Kidney glomerular epithelial cell (primary cell): ENCODE results near the gene RTN4.
A peak's percentile ranks its signal among the peaks of the same experiment; 100 is the strongest.
"Not testable (repeated sequence)": the region's sequence is repeated elsewhere in the genome, so short reads cannot be mapped to it uniquely, and the experiment has no call there.

Source experiments
- DNase-seq: peaks from one replicate; lab custom pipeline; 2025; lab: John Stamatoyannopoulos, UW

Gene RTN4

GRCh38 chr2:55073000-55073983 lies 23.0 kb upstream of the RTN4 start:
- DNase-seq: no peak

DNA sequence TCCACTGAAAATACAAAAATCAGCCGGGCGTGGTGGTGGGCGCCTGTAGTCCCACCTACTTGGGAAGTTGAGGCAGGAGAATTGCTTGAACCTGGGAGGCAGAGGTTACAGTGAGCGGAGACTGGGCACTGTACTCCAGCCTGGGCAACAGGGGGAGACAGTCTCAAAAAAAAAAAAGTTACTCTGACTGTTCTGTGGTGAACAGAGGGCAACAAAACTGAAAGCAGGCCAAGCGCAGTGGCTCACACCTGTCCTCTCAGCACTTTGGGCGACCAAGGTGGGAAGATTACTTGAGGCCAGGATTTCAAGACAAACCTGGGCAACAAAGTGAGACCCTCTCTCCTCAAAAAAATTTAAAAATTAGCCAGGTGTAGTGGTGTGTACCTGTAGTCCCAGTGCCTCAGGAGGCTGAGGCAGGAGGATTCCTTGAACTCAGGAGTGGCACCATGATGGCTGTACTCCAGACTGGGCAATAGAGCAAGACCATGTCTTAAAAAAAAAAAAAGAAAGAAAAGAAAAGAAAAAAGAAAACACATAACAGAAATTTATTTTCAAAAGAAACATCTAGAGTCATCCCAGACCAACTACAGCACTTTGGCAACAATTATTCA lies 13.6 kb upstream of the RTN4 start:
- DNase-seq: no peak

DNA sequence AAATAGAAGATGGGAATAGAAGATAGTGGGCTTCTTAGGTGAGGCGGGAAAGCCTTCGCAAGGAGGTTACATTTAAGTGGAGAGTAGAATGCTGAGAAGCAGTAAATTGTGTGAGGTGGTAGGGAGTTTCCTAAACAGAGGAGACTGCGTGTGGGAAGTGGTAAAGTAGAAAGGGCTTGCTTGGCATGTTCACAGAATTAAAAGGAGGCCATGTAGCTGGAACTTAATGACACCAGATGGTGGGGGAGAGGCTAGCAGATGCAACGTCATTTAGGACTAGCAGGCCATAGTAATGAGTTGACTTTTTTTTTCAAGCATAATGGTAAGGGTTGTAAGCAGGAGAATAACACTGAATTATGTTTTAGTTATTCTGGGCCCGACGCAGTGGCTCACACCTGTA lies 13.0 kb upstream of the RTN4 start:
- DNase-seq: no peak

- DNase-seq: no peak
Measured at GRCh38 chr2:55062754-55063153, 12.5 kb upstream of the RTN4 start.

GRCh38 chr2:55061523-55062344 lies 11.5 kb upstream of the RTN4 start:
- DNase-seq: no peak

- DNase-seq: no peak
Measured at GRCh38 chr2:55059793-55060192, 9.5 kb upstream of the RTN4 start.

DNA sequence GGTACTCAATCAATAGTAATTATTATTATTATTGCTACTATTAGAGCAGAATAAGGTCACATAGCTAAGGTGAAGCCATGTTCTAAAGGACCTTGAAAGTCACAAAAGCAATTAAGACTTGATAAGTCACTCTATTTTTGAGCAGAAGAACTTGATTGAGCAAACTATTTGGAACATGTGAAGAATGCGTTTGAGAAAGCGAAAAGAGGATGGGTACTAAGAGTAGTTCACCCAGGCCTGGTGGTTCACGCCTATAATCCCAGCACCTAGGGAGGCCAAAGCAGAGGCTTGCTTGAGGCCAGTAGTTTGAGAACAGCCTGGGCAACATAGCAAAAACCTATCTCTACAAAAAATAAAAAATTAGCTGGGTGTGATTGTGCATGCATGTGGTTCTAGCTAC lies 7.2 kb upstream of the RTN4 start:
- no peak for DNase-seq

- DNase-seq: no peak
Measured at GRCh38 chr2:55056024-55056521, 5.8 kb upstream of the RTN4 start.

DNA sequence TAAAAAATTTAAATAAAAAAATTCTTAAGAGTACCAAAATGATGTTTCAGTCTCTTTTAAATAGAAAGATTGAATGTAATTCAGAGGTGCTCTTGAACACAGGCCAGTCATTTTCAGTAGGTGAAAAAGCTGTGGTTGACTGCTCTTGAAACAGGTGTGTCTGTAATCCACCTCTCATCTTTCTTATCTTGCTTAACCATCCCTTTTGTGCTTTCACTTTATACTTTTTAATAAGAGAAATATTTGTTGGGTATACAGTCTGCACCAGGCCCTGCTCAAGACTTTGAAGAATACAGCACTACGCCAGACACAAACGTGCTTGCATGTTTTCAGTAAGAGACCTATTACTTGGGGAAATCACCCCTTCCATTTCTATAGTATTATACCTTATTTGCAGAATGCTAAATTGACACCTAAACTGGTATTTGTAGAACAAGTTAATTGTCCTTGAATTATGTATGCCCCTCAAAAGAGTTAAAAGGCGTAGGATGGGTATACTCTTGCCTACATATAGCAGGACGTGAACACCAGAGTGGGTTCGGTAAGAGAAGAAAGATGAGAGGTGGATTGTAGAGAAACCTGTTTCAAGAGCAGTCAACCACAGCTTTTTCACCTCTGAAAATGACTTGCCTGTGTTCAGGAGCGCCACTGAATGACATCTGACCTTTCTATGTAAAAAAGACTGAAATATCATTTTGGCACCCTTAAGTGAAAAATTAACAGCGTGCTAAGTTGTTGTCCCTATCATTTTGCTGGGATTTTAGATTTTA lies 4.0 kb upstream of the RTN4 start:
- no peak for DNase-seq

- not testable (repeated sequence) for DNase-seq
Measured at GRCh38 chr2:55053225-55053624, 3.0 kb upstream of the RTN4 start.

- no peak for DNase-seq
Measured at GRCh38 chr2:55052129-55053061, 2.1 kb upstream of the RTN4 start.

GRCh38 chr2:55051026-55051866 lies 995 bp upstream of the RTN4 start:
- DNase-seq: peak; percentile 99

- no peak for DNase-seq
Measured at GRCh38 chr2:55049821-55050099, 491 bp downstream of the RTN4 start.

DNA sequence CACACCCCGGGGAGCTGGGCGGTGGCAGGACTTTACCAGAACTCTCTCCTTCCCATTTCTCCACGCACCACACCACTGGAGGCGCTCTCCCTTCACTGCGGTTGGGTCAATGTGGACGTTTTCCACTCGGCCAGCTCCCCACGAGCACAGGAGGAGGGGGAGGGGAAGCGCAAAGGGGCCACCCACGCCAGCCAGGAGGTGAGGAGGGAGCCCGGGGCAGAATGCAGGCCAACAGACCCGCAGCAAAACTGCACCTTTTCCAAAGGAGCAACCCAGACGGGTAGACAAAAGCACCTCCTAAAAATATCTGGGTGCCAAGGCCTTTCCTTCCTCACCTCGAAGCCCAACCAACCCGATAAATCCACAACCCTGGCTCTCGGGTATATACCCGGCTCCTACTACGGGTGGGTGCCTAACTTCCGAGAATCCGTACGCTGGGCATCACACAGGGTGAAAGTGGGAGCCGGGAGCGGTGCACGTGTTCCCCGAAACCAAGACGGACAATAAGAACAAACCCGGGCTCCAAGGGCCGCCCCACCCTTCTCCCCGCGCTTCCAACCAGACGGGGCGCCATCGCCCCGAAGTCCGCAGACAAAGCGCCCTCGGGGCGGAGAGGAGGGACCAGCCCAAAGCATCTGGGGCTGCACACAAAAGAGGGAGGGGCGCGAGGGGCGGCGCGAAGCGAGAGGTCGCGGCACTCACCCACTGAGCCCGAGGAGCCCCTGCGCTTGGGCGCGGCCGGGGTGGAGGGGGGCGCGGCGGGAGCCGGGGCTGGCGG lies 1.0 kb downstream of the RTN4 start:
- peak; percentile 81 for DNase-seq

GRCh38 chr2:55048508-55049042 lies 1.7 kb downstream of the RTN4 start:
- no peak for DNase-seq

DNA sequence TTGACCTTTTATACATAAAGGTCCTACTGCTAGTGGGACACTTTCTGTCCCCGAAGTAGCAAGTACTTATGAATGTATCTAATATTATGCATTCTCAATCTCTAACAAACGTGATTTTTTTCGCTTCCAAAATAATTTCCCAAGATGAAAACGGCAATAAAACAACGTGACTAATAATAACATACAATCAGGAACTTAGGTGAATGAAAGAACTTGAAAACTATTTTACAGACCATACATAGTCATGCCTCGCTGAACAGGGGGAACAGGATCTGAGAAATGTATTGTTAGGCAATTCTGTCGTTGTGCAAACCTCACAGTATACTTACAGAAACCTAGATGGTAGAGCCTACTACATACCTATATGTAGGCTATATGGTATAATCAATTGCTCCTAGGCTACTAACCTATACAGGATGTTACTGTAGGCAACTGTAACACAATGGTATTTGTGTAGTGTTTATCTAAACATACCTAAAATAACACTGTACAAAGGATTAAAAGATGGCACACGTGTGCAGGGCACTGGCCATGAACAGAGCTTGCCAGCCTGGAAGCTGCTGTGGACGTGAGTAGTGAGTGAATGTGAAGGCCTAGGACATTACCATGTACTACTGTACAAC lies 2.5 kb downstream of the RTN4 start:
- DNase-seq: peak; percentile 57

DNA sequence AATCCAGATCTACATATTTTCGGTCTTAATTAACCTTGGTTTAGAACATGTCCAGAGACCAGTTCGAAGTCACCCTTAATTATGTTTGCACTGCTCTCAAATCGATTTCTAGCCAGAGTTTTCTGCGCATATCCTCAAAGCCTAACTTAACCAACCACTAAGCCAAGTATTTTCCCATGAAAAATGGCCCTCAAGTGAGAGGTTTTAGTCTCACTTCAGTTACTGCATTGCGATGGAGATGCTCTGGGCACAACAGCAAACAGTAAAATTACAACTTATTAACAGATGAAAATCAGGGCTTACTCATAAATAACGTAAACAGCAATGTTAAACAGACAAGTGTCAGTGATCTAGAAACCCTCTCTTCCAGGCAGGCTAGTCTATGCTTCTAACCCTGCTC lies 4.5 kb downstream of the RTN4 start:
- DNase-seq: peak; percentile 37

DNA sequence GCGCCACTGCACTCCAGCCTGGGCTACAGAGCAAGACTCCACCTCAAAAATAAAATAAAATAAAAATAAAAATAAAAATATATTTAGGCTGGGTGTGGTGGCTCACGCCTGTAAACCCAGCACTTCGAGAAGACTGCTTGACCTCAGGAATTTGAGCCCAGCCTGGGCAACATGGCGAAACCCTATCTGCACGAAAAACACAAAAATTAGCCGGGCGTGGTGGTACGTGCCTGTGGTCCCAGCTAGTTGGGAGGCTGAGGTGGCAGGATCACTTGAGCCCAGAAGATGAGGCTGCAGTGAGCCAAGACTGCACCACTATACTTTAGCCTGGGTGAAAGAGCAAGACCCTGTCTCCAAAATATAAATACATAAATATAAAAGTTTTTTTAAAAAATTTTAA lies 6.4 kb downstream of the RTN4 start:
- DNase-seq: no peak
